Camera-type eye (tissue), 1 donor: ENCODE data around the gene YBEY. TPM values are rescaled to one million over a fixed set of nuclear protein-coding genes. Genes with fewer than 3 reads are reported as not detected.

Experiments
- total RNA-seq: library from RNA; depleted of rRNA; stranded (reverse); fragments of >200 nt; gene quantifications from one replicate; pipeline ENCODE4 v1.2.3, GENCODE V29; 2014

YBEY gene, protein sequence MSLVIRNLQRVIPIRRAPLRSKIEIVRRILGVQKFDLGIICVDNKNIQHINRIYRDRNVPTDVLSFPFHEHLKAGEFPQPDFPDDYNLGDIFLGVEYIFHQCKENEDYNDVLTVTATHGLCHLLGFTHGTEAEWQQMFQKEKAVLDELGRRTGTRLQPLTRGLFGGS
- 20.6 TPM for total RNA-seq

DNA sequence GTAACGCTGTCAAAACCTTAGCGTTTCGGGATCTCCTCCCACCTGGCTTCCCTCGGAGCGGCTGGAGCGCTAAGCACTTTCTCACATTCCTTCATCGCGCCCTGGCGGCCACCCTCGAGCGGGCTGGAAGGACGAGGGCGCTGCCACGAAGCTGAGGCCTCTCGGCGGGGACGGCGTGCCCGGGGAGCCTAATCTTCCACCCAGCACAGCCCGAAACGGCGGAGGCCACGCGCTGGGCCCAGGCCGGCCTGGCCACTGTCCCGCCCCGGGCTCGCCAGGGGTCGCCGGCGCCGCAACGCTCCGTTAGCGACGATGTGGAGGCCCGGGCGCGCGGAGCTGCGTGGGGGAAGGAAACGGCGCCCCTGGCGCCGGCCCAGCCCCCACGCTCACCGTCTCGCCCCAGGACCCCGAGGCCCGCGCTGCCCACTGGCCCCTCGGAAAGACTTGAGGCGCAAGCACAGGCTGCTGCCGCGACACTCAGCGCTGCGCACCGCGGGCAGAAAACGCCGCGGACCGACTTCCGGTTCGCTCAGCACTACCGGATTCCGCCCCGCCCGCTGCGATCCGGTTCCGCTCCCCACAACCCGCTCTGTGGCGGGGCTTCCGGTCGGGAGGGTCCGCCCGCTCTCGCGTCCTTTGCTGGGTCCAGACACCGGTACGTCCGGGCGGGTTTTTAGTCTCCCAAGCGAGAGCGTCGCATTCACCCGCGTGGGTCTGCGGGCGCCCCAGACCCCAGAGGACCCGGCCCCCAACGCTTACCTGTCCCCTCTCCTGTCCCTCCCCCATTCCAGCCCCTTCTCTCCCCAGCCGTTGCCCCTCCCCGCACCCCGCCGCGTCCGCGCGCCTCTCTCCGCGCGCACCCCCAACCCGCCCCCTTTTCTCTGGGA lies at the start of gene YBEY:
YBEY (plus strand) TSS at position 582 of the 887 bp plus-strand sequence. CDS start 572 bp downstream, outside the sequence.

DNA sequence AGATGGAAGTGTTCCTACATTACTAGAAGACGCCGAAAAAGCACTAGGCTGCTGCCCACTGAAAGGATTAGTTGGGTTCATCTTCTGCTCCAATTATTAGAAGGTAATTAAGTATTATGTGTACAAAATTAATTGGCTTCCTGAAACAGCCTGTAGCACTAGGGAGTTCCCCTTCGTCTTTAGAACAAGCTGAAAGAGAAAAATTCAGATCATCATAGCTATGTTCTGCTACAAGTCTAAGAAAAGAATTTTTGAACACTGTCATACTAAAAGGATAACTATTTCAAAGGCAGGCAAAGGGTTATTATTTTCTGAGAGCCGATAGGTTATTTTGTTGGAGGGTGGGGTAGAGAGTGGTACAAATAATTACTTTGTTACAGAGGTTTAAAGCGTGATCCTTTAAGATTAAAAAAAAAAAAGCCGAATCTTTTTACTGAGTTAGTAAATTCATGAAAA lies 908 bp upstream of the YBEY start, which contains the start of gene MCM3AP:
MCM3AP (minus strand) TSS at position 406 of the 456 bp plus-strand sequence; CDS start at position 81, 325 bp downstream.

DNA sequence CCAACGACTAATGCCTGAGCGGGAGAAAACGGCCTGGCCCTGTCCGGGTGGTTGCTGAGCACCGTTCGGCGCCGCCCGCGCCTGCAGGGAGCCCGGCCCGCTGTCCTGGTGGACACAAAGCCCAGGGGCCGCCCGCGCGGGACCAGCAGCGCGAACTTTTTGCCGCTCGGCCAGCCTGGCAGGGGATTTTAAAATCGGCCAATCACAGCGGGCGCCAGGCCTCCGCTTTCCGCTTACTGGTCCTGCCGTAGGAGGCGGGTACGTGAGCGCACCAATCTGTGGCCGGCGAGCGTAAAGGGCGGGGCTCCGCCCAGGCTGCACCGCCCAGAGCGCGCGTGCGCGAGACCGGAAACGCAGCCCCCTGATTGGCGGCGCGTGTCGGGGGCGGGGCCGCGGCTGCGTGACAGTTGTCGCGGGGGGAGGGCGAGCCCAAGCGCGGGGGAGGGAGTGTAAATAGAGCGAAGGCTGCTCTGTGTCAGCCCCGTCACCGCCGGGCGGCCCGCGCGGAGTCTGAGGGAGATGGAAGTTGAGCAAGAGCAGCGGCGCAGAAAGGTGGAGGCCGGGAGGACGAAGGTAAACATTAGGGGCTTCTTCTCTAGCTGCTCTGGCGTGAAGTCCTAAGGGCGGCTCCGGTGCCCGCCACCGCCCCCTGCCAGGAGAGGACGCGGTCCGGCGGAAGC lies 37.7 kb downstream of the YBEY start, which contains the start of the genes C21orf58 and PCNT:
C21orf58 (minus strand) TSS at position 161 of the 680 bp plus-strand sequence. CDS start 1,132 bp downstream, outside the sequence.
PCNT (plus strand) TSS at position 447 of the 680 bp plus-strand sequence; CDS start at position 520, 73 bp downstream.

Other genes starting within 250 kb of the YBEY start
- 631 TPM for gene COL6A2, start 188.2 kb upstream of the YBEY start, total RNA-seq
- 1.1 TPM for gene FTCD, start 130.8 kb upstream of the YBEY start, total RNA-seq
- gene SPATC1L, start 101.9 kb upstream of the YBEY start, total RNA-seq, result 9.1 TPM
- gene LSS, start 57.6 kb upstream of the YBEY start, total RNA-seq, result 56.3 TPM
- gene MCM3AP, start 731 bp upstream of the YBEY start, total RNA-seq, result 125 TPM
- 9.3 TPM for gene C21orf58, start 37.5 kb downstream of the YBEY start, total RNA-seq
- 32.8 TPM for gene PCNT, start 37.8 kb downstream of the YBEY start, total RNA-seq
- 69.5 TPM for gene DIP2A, start 172.5 kb downstream of the YBEY start, total RNA-seq